GM21423 (cell line): ENCODE data around the gene CFAP61.
"Not testable (repeated sequence)": the region's sequence is repeated elsewhere in the genome, so short reads cannot be mapped to it uniquely, and the experiment has no call there.

ENCODE experiments used
- ATAC-seq: cut with Tn5 transposase; IDR thresholded peaks from one replicate; pipeline ENCODE4 v1.9.1; 2021; ENCODE audit warnings: mild to moderate bottlenecking, moderate library complexity; ENCODE audit not compliant: unreplicated experiment

The CFAP61 gene, protein sequence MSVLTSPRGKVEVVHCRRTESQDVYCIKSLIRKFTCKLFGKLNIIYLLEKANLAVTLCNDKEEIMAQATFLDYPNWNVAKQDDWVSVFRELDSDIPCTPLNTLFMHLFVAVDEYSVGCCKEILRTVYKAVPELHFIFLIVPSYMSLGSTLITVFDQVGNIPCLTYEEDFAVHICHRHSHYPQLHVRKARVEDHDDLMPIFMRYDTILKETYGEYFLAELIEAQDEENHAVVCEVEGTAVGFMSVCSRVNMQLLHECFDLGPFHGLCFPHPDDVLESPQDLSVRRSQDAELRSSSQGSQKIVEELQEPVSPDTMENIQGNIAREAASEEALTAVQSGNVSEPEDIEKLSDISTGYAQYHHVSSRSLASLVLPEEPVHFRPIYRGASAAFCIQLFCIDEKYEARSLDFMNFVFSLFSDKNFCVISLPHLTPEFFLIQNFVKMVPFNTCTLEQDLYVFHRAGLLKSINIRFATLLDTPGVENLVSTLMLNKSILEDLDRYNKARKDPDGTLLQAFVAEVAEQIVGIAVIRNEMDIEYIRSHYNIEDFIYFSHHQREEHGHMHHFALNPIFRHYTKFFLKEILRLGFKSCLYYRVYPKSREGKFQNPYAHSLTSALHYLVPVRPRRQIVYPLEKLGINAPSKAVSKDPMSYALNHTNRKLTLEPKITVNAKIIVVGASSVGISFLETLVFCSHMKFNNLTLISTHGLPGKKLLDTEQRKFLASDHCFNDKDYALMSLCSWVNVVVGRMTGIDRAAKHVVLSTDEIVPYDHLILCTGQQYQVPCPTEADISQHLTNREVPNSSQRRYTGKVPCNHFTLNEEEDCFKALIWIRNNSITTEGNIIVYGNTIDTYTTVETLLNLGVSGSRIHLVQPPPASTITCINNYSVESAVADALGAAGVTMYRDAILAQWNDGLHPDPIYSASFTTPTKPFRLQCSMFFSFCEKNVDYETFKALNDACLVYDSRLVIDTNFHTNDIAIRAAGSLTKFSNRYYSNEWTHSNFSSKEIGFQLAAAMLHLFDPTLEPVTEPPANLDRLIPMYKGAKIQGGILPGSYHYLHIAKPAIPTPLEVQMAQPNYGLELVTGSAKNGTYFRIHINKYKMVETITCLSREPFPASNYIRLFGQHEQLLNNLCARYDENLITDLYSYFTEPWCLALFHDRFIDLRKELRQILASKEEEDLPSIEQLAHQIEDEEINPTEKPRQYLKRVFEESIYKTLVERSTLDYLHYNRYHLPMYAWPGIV

DNA sequence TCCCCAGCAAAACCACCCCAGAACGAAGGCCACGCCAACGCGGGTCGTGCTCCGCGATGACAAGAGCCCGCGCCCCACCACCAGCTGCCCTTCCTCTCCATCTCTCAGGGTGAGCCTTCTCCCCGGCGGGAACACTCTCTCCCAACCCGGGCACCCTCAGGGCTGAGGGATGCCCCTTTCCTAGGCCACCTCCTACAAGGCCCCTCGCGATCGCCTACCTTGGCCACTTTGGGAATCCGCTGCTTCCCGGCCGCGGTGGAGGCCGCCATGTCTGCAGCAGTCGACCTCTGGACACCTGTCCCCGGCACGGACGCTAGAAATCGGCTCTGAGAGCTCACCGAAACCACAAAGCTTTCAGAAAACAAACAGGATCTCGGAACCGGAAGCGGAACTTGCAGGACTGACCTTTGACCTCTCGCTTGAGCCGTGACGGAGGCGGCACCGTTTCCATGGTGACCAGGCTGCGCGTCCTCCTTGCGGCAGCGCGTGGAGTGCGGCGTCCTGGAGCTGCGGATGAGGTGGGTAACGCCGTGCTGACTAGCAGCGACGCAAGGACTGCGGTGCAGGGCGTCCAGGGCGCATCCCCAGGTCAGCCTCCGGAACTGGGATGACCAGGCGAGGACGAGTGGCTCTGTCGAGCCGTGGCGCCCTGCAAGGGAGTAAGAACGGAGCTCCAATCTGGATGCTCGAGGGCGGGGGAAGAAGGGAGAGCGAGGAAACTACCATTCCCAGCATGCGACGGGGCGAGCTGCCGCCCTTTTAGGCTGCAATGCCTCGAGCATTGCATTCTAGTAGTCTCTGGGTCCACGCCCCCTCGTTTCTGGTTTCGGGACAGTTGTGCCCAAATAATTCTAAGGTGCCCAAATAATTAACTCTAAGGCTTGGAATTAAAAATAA, at the start of gene CFAP61, which contains the start of gene CRNKL1:
CFAP61 (plus strand) TSS at position 459 of the 897 bp plus-strand sequence. CDS start 4,122 bp downstream, outside the sequence.
CRNKL1 (minus strand) TSS at position 393 of the 897 bp plus-strand sequence; CDS start at position 269, 124 bp downstream.
- ATAC-seq, result peak; percentile 92

DNA sequence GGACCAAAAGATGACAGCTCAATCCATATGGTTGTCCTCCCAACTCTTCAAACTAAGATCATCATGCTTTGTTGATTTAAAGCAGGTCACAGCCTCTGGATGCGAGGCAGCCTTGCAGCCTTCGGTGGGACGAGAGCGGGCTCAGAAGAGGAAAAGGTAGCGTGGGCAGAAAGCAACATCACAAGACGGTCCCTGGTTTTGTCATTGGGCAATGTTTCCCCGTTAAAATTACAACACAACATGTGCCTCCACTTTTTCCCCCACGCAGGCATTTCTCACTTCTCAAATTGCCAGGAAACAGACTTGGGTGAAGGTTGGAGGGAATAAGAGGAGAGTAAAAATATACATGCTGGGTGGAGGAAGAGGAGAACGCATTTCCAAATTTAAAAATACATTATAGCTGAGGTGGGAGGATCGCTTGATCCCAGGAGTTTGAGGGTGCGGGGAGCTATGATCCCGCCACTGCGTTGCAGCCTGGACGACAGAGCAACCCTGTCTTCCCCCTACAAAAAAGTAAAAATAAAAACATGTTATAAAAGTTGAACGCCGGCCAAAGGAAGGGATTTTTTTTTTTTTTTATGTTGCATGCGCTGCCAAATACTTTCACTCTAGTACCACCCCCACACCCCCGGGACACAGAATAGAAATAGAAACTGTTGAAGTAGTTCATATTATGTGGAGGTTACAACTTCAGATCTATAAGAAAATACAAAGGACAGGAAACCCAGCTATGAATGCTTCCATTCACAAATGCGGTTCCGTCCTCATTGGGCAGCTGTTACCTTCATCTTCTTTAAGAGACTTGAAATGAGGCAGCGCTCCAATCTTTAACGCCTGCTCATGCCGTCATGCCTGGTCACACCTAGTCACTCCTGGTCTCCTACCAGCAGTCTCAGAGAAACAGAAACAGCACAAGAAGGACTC, 49.0 kb upstream of the CFAP61 start:
- no peak for ATAC-seq

DNA sequence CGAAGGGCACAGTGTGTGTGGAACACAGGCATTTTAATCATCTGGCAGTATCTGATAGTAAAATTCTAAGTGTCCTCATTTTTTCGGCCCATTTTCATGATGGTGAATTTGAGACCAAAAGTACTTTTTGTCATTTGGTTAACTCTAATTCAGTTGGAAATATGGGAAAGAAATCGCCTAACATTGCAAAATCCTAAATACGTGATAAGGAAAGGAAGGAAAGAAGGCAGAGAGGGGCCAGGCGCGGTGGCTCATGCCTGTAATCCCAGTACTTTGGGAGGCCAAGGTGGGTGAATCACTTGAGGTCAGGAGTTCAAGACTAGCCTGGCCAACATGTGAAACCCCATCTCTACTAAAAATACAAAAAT, 48.4 kb upstream of the CFAP61 start:
- ATAC-seq, result not testable (repeated sequence)

DNA sequence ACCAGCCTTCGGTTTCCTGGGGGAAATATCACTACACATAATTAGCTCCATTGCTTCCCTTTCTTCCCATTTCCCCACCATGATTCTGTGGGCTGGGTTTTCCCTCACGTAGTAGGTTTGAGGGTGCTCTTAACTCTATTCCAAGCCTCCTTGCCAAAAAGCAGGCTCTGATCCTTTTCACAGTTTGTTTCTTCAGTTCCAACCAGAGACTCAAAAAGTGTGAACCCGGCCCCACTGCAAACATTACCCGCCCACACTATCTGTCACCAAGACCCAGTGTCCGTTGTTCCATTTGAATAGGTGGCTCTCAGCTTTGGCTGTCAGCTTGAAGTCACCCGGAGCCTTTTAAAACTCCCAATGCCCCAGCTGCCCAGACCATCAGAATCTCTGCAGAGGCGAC, 47.0 kb upstream of the CFAP61 start:
- ATAC-seq, result no peak

DNA sequence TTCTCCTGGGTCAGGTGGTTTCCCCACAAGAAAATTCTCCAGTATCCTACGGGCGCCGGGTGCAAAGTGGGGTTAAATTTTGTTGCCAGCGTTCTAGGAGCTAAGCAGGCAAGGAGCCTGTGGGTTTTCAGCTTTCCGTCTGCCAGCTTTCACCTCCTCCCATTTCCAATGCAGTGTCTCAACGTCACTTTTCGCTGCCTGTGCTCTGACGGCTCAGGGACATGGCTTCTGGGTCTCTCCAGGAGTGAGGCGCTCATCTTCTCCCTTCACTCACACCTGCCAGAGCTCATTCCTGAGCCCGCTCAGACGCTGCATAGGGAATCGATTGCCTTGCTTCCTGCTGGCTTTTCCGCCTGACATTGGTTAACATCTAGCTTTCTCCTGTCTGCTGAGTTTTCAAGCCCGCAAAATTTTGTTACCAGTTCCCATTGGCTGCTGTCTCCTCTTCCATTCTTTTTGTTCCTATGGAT, 42.5 kb upstream of the CFAP61 start:
- no peak for ATAC-seq

DNA sequence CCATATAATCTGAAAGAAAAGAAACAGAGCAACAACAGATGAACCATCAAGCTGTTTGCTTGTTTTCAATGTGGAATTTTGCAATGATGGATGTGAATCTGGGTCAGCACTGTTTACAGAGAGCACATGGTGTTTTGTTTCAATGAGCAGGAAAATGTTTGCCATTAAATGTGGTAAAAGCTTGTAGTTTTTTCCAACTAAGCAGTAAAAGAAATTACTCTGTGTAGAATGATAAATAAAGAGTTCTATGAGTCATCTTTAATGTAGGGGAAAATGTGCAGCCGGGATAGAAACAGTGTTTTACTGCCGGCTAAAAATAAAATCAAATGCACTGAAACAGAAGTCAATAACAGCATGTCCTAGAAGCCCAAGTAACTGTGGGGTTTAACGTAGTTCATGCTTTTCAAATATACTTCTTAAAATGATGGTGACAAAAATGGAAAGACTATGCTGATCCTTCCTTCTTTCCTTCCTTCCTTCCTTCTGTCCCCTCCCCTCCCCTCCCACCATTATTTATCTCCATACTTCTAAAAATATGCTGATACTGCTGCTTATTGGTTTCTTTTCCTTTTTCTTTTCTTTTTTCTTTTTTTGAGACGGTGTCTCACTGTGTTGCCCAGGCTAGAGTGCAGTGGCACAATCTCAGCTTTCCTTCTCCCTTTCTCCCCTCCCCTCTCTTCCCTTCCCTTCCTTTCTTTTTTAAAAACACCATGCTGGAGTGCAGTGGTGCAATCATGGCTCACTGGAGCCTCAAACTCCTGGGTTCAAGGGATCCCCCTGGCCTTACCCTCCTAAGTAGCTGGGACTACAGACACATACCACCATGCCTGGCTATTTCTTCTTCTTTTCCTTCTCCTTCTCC, 41.5 kb upstream of the CFAP61 start:
- no peak for ATAC-seq

DNA sequence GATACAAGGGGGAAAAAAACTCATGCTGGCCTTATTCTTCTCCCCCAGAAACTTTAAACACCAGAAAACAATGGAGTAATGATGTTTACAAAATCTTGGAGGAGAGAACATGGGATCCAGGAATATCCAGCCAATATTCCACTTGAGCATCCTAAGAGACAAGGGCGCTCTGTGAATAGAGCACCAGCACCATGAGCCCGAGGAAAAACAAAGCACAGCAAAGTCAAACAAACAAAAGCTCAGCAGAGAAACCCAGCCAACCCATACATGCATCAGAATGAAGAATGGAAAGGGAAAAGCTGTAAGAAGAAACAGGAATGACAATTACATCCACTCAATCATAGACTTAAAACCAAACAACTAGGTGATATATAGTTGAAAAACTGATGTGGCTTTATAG, 39.8 kb upstream of the CFAP61 start:
- ATAC-seq, result no peak

DNA sequence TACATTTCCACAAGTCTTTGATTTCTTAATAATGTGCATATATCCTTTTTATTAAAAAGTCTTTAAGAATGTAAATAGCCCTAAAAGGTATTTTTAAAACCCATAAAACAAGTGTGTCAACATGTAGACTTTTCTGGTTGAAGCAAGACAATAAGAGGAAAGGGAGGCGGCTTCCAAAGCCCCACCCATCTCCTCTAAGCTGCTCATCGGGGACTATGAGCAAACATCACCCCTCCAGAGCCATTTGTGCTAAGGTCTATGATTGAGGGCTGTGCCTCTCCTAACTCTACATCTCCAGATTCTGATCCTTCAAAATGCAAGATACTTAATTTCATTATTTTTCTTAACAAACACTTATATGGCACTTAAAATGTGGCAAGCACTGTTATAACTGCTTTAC, 37.7 kb upstream of the CFAP61 start:
- no peak for ATAC-seq

DNA sequence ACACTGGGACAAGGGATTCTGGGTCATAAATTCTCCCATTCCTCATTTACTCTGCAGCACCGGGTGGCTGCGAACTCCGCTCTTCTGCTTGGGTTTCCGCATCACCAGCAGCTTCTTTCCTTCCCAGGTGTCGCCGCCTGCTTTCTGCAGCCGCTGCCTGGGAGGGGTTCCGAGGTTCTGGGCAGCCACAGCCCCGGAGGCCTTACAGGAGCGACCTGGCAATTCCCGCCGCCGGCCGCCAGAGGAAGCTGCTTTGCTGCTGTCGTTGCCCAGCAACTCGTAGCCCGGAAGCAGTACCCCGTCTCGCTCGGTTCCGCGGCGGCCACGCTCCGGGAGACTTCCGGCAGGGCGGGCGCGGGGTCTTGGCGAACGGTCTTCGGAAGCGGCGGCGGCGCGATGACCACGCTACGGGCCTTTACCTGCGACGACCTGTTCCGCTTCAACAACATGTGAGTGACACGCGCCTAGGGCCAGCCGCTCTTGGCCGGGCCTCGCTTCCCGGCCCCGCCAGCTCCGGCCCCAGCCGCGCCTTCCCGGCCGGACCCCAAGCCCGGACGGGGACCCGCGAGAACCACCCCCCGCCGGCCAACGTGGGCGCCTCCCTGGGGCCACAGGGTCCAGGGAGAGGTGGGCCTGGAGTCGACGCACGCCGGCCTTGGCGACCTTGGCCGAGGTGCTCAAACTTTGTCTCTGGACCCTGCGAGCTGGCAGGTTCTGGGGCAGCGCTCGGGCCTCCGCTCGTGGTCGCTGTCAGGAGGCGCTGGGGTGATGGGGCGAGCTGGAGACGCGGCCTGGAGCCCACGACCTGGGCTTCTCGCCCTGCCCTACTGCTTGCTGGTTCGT, 35.1 kb upstream of the CFAP61 start, which contains the start of gene NAA20:
NAA20 (plus strand) TSS at position 362 of the 843 bp plus-strand sequence; CDS start at position 397, 35 bp downstream.
- ATAC-seq, result peak; percentile 99

DNA sequence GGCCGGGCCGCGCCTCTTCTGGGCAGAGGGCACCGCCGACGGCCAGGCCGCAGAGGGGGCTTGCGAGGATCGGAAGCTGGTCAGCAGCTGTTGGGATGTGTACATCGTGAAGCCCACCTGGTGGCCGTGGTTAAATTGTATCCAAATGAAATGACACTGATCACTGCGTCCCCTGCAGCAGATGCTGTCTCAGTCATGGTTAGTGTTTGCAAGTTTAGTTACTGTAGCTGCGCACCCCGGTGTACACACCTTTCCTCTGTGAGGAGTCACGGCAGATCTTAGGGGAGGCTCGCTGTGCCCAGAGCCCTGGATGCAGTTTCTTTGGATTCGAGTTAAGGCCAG, 34.5 kb upstream of the CFAP61 start:
- no peak for ATAC-seq

DNA sequence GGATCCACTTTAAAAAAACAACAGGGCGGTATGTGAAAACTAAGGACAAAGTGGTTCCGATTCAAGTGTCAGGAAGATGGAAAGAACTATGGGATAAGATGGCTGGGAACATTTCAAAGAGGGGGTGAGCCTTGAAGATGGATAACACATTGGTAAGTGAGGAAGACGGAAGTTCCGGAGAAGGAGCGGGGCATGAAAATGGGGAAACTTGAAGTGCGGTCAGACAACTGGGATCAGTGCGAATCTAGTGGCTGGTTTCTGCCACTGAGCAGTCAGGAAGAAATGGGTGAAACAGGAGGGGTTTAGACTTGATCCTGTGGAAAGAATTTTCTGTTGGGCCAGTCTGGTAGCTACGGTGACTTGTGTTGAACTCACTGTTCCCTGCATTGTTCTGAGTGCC, 34.0 kb upstream of the CFAP61 start:
- no peak for ATAC-seq

DNA sequence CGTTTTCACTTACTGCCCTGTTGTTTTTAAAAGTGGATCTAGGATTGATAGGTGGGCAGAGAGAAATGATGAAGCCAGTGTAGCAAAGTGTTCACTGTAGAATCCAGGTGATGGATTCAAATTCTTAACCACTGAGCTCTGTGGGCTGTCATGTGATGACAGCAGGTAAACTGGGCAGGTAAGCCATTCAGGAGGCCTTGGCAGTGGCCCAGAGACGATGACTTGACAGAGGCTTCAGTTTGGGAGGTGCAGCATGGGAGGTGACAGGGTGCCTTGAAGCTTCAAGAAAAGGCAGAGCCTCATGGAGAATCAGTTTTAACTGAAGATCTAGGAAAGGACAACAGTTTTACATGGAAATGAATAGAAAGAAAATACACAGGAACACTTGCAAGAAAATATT, 33.2 kb upstream of the CFAP61 start:
- ATAC-seq, result no peak

DNA sequence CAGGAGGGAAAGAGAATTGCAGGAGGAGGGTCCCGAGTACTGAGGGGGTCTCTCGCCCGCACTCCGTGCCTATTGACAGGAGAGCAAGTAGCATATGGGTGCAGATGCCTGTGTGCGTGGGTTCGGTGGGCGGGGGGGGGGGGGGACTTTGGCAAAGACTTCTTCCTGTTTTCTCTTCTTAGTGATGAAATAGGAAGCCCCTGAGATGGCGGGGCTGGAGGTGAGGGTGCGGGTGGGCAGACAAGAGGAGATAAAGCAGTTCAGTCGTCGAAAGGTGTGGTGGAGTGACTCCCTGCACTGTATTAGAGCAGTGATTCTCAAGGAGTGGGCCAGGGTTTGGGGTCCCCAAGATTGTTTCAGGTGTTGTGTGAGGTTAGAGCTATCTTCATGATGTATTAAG, 31.4 kb upstream of the CFAP61 start:
- no peak for ATAC-seq

DNA sequence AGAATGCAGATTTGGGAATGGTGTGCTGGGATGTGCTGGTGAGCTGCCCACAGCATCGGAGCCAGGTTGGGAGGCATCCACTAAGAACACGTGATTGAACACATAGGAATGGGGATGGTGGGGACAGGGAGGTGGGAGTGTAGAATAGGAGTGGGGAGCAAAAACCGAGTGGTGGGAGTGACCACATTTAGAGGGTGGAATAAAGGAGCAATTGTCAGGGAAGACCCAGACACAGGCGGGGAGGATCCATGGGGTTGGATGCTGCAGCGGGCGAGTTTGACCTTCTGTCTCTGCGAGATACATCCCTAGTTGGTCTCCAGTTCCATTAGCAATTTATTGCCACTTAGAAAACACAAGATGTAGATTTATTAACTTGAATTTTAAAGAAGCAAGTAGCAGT, 30.5 kb upstream of the CFAP61 start:
- no peak for ATAC-seq

DNA sequence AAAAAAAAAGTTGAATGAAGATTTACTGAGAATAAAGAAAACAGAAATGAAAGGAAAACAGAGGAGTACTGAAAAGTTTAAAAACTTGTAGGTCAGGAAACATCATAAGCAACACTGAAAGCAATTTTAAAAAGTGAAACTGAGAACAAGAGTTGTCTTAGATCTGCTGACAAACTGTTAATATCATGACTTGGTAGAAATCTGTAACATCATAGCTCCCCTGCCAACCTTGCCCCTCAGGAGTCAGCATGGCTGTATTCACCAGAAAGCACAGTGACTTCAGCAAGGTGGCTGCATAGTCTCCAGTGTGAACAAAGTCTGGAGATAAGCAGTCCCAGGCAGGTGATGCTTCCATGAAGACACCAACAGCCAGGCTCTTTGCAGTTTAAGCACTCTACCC, 29.8 kb upstream of the CFAP61 start:
- ATAC-seq, result no peak

DNA sequence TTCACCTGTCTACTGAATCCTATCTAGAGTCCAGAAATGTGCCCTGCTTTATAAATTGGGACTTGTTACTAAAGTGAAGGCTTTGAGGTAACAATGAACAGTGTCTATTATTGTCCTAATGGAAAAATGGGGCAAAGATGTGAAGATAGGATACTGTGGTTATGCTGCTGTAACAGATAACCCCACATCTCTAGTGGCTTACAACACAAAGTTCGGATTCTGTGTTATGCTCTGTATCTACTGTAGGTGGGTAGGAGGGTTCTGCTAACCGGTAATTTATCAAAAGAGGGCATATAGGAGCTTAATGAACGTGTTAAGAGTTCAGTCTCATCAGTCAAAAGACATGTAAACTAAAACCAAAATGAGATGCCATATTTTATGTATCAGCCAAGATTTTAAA, 28.9 kb upstream of the CFAP61 start:
- no peak for ATAC-seq

DNA sequence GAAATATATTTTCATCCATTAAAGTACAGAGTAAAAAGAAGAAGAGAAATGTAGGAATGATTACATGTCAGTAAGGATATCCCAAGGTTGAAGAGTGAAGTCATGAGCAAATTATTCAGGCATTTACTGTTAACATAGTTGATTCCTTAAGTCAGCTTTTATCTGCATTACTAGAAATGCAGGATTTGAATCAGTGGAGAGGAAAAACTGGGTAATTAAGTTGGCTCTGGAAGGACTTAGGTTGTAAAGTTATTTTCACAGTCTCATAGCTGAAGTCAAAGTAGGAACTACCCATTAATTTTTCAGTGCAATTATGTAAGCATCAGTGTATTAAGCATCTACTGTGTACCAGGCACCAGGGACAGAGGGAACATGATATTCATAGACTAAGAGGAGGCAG, 27.4 kb upstream of the CFAP61 start:
- ATAC-seq, result no peak
